Liver (tissue), 9 donors: ENCODE measurements around the gene UCHL3. TPM values are rescaled to one million over a fixed set of nuclear protein-coding genes. Genes with fewer than 3 reads are reported as not detected.

Experiments
- DNase-seq: peaks from one replicate; pipeline ENCODE4 v3.0.0-alpha.2; 2017; ENCODE audit warnings: low spot score
- H3K27ac ChIP-seq, 2 donors: one replicate each; pipeline ENCODE4 v1.7.0; 2013; ENCODE audit warnings: inconsistent platforms in 2 of 2, low read length in 2 of 2, control low read depth in 1 of 2, low read depth in 1 of 2, mild to moderate bottlenecking in 1 of 2
- H3K27me3 ChIP-seq, 4 donors: one replicate each; pipeline versions ENCODE4 v1.6.1 to v1.7.0; 2013; ENCODE audit warnings: low read length in 3 of 4, inconsistent platforms in 1 of 4, mild to moderate bottlenecking in 1 of 4, moderate library complexity in 1 of 4; ENCODE audit not compliant: control insufficient read depth in 4 of 4, insufficient read depth in 4 of 4
- H3K36me3 ChIP-seq, 4 donors: one replicate each; pipeline versions ENCODE4 v1.6.1 to v1.7.0; 2013; ENCODE audit warnings: low read length in 3 of 4, mild to moderate bottlenecking in 3 of 4, low read depth in 1 of 4, moderate library complexity in 1 of 4; ENCODE audit not compliant: control insufficient read depth in 4 of 4, insufficient read depth in 3 of 4
- H3K4me1 ChIP-seq, 4 donors: one replicate each; pipeline versions ENCODE4 v1.6.1 to v1.7.0; 2013; ENCODE audit warnings: low read length in 3 of 4, mild to moderate bottlenecking in 3 of 4, moderate library complexity in 1 of 4; ENCODE audit not compliant: control insufficient read depth in 4 of 4, insufficient read depth in 4 of 4
- H3K4me3 ChIP-seq, 3 donors: one replicate each; pipeline versions ENCODE4 v1.6.1 to v1.7.0; 2013; ENCODE audit warnings: low read length in 3 of 3, control low read depth in 1 of 3, low read depth in 1 of 3, mild to moderate bottlenecking in 1 of 3
- H3K9ac ChIP-seq, 2 donors: one replicate each; pipeline ENCODE4 v1.7.0; 2013; ENCODE audit warnings: low read length in 2 of 2, mild to moderate bottlenecking in 2 of 2, moderate library complexity in 2 of 2, control low read depth in 1 of 2, low read depth in 1 of 2
- H3K9me3 ChIP-seq, 4 donors: one replicate each; pipeline versions ENCODE4 v1.6.1 to v1.7.0; 2013; ENCODE audit warnings: low read length in 3 of 4; ENCODE audit not compliant: control insufficient read depth in 4 of 4
- EGR1 ChIP-seq, 2 donors: IDR thresholded peaks; 2 replicates each; pipeline ENCODE4 v1.6.1; 2016 to 2018; ENCODE audit warnings: antibody characterized with exemption in 2 of 2, low read depth in 2 of 2
- FOXA1 ChIP-seq: IDR thresholded peaks from 2 replicates; pipeline ENCODE4 v1.6.1; 2016; ENCODE audit warnings: antibody characterized with exemption
- FOXA2 ChIP-seq: IDR thresholded peaks from 2 replicates; pipeline ENCODE4 v1.6.1; 2016; ENCODE audit warnings: antibody characterized with exemption
- GABPA ChIP-seq, 2 donors: IDR thresholded peaks in 1 of 2; conservative IDR thresholded peaks in 1 of 2; 2 replicates each; pipeline ENCODE4 v1.6.1; 2016; ENCODE audit warnings: antibody characterized with exemption in 2 of 2, mild to moderate bottlenecking in 1 of 2, moderate library complexity in 1 of 2
- HNF4A ChIP-seq, 2 donors: conservative IDR thresholded peaks; 2 replicates each; pipeline ENCODE4 v1.6.1; 2016; ENCODE audit warnings: antibody characterized with exemption in 2 of 2, mild to moderate bottlenecking in 2 of 2
- HNF4G ChIP-seq: IDR thresholded peaks from 2 replicates; pipeline ENCODE4 v1.6.1; 2016; ENCODE audit warnings: antibody characterized with exemption
- JUND ChIP-seq, 2 donors: IDR thresholded peaks; 2 replicates each; pipeline ENCODE4 v1.6.1; 2016; ENCODE audit warnings: antibody characterized with exemption in 2 of 2
- NR2F2 ChIP-seq: IDR thresholded peaks from 2 replicates; pipeline ENCODE4 v1.6.1; 2016; ENCODE audit warnings: antibody characterized with exemption
- RAD21 ChIP-seq, 2 donors: IDR thresholded peaks; 2 replicates each; pipeline ENCODE4 v1.6.1; 2016; ENCODE audit warnings: antibody characterized with exemption in 2 of 2, mild to moderate bottlenecking in 2 of 2
- RXRA ChIP-seq, 2 donors: IDR thresholded peaks; 2 replicates each; pipeline ENCODE4 v1.6.1; 2017 to 2018; ENCODE audit warnings: antibody characterized with exemption in 2 of 2, mild to moderate bottlenecking in 1 of 2
- SP1 ChIP-seq: IDR thresholded peaks from 2 replicates; pipeline ENCODE4 v1.6.1; 2018; ENCODE audit warnings: antibody characterized with exemption, mild to moderate bottlenecking
- TAF1 ChIP-seq: conservative IDR thresholded peaks from 2 replicates; pipeline ENCODE4 v1.6.1; 2016; ENCODE audit warnings: antibody characterized with exemption, mild to moderate bottlenecking
- YY1 ChIP-seq: IDR thresholded peaks from 2 replicates; pipeline ENCODE4 v1.6.1; 2016; ENCODE audit warnings: antibody characterized with exemption, mild to moderate bottlenecking
- WGBS: extraction: QIAGEN DNeasy Blood & Tissue Kit; methylation state at CpG from one replicate; pipeline ENCODE4 v1.1.7; 2013; 5-methylcytosine and 5-hydroxymethylcytosine counted together
- polyA plus RNA-seq, 2 donors: library from polyadenylated mRNA; stranded (reverse) in 1 of 2; unstranded in 1 of 2; fragments of 200-250 nt in 1 of 2; fragments of >200 nt in 1 of 2; fragmentation: Nextera tagmentation in 1 of 2; extraction: Ambion mirVana in 1 of 2; gene quantifications; one replicate each; pipeline versions ENCODE4 v1.2.1 to v1.2.3, GENCODE V29; 2013 to 2015
- total RNA-seq, 2 donors: library from RNA; depleted of rRNA; stranded (reverse); fragments of >200 nt; gene quantifications; one replicate each; pipeline ENCODE4 v1.2.3, GENCODE V29; 2014
- TF ChIP-seq, protein P1 (sequence below): IDR thresholded peaks from 2 replicates; pipeline ENCODE4 v1.6.1; 2016; ENCODE audit warnings: antibody characterized with exemption
- TF ChIP-seq, protein P2 (sequence below): IDR thresholded peaks from 2 replicates; pipeline ENCODE4 v1.6.1; 2016; ENCODE audit warnings: antibody characterized with exemption
- TF ChIP-seq, protein P3 (sequence below): fragments of 150-350 bp; IDR thresholded peaks from 2 replicates; pipeline ENCODE4 v1.5.1; 2017; ENCODE audit warnings: improper control_type of control experiment, low read depth, low read length; ENCODE audit not compliant: missing input control
- TF ChIP-seq, protein P4 (sequence below): IDR thresholded peaks from 2 replicates; pipeline ENCODE4 v1.6.1; 2016; ENCODE audit warnings: antibody characterized with exemption, mild to moderate bottlenecking
- TF ChIP-seq, protein P5 (sequence below): IDR thresholded peaks from 2 replicates; pipeline ENCODE4 v1.6.1; 2016; ENCODE audit warnings: antibody characterized with exemption
- donor health status: healthy.
- donor health status: healthy.
- donor health status: healthy.
- donor health status: healthy.
- donor health status: healthy.

Gene UCHL3
- total and polyA plus RNA-seq, 4 donors: 13.1 to 55.8 (median 19.7) TPM

DNA sequence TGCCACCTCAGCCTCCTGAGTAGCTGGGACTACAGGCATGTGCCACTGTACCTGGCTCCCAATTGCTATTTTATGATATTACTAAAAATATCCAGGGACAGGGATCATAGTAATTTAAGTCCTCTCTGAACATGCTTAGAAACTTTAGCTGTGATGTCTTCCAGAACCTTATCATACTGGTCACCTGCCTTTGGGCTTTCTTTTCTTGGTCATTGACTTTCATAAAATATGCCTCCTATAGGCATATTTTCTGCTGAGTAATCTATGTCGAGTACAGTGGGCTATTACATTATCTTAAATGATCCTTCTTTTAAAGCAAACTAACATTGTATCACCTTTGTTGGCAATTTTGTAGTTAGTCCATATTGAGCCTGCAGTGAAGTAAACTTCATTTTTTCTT lies 6.2 kb downstream of the UCHL3 start:
- Histone ChIP-seq H3K27me3 (no peaks in the 10 kb centered on the region), H3K4me1 (peaks cover 0 to 8% (median under 1%) of the 10 kb centered on the region in 4 donors), H3K4me3 (no peak overlapping the region), H3K9ac (no peak overlapping the region), H3K36me3 (peaks cover 0 to 9% (median 3%) of the 10 kb centered on the region in 4 donors), H3K9me3 (no peaks in the 10 kb centered on the region), H3K27ac (no peak overlapping the region)
- TF ChIP-seq SP1: no peak
- no peak for TF ChIP-seq TAF1
- TF ChIP-seq, protein P1, sequence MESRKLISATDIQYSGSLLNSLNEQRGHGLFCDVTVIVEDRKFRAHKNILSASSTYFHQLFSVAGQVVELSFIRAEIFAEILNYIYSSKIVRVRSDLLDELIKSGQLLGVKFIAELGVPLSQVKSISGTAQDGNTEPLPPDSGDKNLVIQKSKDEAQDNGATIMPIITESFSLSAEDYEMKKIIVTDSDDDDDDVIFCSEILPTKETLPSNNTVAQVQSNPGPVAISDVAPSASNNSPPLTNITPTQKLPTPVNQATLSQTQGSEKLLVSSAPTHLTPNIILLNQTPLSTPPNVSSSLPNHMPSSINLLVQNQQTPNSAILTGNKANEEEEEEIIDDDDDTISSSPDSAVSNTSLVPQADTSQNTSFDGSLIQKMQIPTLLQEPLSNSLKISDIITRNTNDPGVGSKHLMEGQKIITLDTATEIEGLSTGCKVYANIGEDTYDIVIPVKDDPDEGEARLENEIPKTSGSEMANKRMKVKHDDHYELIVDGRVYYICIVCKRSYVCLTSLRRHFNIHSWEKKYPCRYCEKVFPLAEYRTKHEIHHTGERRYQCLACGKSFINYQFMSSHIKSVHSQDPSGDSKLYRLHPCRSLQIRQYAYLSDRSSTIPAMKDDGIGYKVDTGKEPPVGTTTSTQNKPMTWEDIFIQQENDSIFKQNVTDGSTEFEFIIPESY: no peak
- TF ChIP-seq, protein P2, sequence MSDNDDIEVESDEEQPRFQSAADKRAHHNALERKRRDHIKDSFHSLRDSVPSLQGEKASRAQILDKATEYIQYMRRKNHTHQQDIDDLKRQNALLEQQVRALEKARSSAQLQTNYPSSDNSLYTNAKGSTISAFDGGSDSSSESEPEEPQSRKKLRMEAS: no peak
- no peak for TF ChIP-seq HNF4A (conservative IDR thresholded peaks at IDR 0.05)
- TF ChIP-seq FOXA1: no peak
- no peak for TF ChIP-seq HNF4G
- no peak for TF ChIP-seq EGR1 (IDR thresholded peaks at IDR 0.05; ENCODE audit: low read depth in 2 of 2)
- no peak for TF ChIP-seq FOXA2
- no peak for TF ChIP-seq RAD21 (IDR thresholded peaks at IDR 0.05)
- TF ChIP-seq JUND (IDR thresholded peaks at IDR 0.05): no peak
- TF ChIP-seq, protein P3, sequence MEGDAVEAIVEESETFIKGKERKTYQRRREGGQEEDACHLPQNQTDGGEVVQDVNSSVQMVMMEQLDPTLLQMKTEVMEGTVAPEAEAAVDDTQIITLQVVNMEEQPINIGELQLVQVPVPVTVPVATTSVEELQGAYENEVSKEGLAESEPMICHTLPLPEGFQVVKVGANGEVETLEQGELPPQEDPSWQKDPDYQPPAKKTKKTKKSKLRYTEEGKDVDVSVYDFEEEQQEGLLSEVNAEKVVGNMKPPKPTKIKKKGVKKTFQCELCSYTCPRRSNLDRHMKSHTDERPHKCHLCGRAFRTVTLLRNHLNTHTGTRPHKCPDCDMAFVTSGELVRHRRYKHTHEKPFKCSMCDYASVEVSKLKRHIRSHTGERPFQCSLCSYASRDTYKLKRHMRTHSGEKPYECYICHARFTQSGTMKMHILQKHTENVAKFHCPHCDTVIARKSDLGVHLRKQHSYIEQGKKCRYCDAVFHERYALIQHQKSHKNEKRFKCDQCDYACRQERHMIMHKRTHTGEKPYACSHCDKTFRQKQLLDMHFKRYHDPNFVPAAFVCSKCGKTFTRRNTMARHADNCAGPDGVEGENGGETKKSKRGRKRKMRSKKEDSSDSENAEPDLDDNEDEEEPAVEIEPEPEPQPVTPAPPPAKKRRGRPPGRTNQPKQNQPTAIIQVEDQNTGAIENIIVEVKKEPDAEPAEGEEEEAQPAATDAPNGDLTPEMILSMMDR: no peak
- TF ChIP-seq NR2F2: no peak
- TF ChIP-seq, protein P4, sequence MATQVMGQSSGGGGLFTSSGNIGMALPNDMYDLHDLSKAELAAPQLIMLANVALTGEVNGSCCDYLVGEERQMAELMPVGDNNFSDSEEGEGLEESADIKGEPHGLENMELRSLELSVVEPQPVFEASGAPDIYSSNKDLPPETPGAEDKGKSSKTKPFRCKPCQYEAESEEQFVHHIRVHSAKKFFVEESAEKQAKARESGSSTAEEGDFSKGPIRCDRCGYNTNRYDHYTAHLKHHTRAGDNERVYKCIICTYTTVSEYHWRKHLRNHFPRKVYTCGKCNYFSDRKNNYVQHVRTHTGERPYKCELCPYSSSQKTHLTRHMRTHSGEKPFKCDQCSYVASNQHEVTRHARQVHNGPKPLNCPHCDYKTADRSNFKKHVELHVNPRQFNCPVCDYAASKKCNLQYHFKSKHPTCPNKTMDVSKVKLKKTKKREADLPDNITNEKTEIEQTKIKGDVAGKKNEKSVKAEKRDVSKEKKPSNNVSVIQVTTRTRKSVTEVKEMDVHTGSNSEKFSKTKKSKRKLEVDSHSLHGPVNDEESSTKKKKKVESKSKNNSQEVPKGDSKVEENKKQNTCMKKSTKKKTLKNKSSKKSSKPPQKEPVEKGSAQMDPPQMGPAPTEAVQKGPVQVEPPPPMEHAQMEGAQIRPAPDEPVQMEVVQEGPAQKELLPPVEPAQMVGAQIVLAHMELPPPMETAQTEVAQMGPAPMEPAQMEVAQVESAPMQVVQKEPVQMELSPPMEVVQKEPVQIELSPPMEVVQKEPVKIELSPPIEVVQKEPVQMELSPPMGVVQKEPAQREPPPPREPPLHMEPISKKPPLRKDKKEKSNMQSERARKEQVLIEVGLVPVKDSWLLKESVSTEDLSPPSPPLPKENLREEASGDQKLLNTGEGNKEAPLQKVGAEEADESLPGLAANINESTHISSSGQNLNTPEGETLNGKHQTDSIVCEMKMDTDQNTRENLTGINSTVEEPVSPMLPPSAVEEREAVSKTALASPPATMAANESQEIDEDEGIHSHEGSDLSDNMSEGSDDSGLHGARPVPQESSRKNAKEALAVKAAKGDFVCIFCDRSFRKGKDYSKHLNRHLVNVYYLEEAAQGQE: no peak
- no peak for TF ChIP-seq GABPA (IDR thresholded peaks at IDR 0.05 in 1 of 2, conservative IDR thresholded peaks at IDR 0.05 in 1 of 2)
- no peak for TF ChIP-seq YY1
- TF ChIP-seq, protein P5, sequence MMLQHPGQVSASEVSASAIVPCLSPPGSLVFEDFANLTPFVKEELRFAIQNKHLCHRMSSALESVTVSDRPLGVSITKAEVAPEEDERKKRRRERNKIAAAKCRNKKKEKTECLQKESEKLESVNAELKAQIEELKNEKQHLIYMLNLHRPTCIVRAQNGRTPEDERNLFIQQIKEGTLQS: no peak
- DNase-seq: no peak
- 92% methylated on average over 1 of the region's 1 CpG for WGBS

DNA sequence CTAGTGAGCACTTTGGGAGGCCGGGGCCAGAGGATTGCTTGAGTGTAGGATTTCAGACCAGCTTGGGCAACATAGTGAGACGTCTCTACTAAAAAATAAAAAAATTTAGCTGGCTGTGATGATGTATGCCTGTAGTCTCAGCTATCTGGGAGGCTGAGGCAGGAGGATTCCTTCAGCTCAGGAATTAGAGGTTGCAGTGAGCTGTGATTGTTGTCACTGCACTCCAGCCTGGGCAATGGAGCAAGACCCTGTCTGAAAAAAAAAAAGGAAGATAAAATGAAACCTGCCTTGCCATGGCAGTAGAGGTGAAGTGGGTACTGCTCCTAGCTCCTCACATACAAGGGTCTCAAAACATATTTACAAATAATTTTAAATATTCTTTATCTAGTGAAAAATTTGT lies 7.4 kb downstream of the UCHL3 start:
- 96% methylated on average over 2 of the region's 2 CpGs for WGBS
- Histone ChIP-seq H3K9me3 (no peaks in the 10 kb centered on the region), H3K4me1 (no peaks in the 10 kb centered on the region), H3K9ac (no peak overlapping the region), H3K27ac (no peak overlapping the region), H3K4me3 (no peak overlapping the region), H3K27me3 (no peaks in the 10 kb centered on the region), H3K36me3 (peaks cover 0 to 9% (median 4%) of the 10 kb centered on the region in 4 donors)
- TF ChIP-seq SP1 (no peak), RAD21 (IDR thresholded peaks at IDR 0.05) (no peak), RXRA (IDR thresholded peaks at IDR 0.05) (no peak), HNF4A (conservative IDR thresholded peaks at IDR 0.05) (no peak)
- TF ChIP-seq, protein P4: no peak
- no peak for DNase-seq
